Stromal cell of bone marrow (primary cell): ENCODE results near the gene LCN2.
"Not testable (repeated sequence)": the region's sequence is repeated elsewhere in the genome, so short reads cannot be mapped to it uniquely, and the experiment has no call there.

Experiments
- DNase-seq: peaks from one replicate; pipeline ENCODE4 v3.0.0-alpha.2; 2012; ENCODE audit warnings: low read depth

Gene LCN2

DNA sequence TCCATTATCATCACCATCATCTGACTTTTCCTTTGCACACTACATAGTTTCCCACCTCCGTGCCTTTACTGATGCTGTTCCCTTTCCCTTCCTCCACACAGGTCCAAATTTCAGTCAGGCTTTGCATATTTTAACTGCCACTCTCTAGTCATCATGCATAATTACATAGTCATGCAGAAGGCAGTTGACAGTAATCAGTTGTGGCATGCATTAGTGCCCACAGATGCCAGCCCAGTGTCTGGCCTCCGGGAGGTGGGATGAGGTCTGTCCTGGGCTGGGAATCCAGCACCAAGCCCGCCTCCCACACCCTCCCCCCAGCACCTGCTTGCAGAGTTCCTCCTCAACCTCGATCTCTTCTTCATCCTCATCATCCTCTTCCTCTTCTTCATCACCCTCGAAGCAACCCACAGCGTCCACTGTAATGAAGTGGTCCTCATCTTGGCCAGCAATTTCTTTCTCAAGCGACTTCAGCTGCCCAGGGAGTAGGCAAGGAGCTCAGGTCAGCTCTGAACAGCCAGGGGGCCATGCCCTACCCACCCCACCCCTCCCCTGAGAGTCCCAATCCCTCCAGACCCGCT lies 19.6 kb downstream of the LCN2 start:
- no peak for DNase-seq

DNA sequence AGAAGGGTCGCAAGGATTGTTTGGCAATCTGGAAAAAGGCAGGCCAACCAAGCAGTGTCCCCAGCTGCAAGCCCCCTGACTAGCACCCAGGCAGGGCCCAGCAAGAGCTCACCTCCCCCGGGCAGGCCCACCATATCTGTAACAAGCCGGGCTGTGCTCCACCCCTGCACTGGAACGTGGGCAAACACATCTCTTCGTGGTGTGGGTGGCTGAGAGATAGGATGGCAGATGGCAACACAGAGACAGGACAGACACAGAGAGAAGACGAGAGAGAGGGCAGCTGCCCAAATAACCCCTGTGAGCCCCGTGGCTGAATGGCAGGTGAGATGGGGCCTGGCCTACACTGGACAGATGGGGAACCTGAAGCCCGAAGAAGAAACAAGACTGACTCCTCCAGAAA lies 20.2 kb downstream of the LCN2 start:
- DNase-seq, result no peak

DNA sequence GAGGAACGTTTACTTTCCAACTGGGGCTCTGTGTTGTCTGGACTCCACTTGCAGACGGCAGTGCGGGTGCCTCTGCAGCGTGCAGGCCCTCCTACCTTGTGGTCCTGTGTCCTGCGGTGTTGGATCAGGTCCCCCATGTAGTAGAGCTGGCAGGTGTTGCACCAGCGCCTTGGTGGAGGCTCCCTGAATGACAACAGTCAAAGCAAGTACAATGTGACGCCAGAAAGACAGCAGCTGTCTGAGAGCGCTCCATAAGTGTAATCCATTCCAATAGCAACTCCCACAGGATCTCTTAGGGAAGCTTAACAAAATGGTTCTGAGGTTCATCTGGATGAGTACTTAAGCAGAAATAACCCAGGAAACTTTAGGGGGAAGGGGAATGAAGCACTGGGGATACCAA lies 20.7 kb downstream of the LCN2 start:
- DNase-seq, result no peak

GRCh38 chr9:128174062-128174461 lies 24.8 kb downstream of the LCN2 start:
- DNase-seq, result no peak

DNA sequence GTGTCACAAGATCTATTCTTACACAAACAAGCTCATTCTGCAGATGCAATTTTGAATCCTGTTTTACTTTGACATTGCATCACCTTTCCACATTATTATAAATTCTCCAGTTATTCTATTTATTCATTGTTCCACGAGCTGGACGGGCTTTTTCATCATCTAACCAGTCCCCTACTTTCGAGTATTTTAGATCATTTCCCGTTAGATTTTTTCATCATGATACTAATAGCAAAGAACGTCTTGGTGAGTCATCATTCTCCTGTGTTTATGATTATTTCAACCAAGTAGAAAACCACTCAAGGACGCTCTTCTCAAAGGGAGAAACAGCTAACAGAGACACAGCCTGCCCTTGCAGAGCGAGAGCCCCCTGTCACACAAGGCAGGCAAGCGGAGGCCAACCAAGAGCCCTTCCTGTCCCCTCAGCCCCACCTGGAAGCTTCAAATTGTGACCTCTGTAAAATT lies 25.9 kb downstream of the LCN2 start:
- DNase-seq, result no peak

DNA sequence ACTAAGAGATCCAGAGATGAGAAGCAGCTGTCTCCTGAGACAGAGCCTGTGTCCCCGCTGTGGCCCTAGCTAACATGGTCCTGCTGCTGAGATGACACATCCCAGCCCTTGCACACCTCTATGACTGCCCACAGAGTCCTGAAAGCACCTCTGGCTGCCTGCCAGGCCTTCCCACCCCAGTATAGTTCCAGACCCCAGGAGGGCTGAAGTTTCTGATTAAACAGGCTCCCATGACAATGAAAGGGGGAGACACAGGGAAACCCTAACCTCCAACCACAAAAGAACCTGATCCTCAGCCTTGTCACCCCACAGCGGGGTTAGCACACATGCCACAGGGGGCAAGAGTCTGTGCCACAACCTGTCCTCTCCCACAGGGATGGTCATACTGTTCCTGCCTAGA lies 26.5 kb downstream of the LCN2 start:
- DNase-seq, result no peak

GRCh38 chr9:128178806-128179431 lies 29.7 kb downstream of the LCN2 start:
- DNase-seq, result no peak

DNA sequence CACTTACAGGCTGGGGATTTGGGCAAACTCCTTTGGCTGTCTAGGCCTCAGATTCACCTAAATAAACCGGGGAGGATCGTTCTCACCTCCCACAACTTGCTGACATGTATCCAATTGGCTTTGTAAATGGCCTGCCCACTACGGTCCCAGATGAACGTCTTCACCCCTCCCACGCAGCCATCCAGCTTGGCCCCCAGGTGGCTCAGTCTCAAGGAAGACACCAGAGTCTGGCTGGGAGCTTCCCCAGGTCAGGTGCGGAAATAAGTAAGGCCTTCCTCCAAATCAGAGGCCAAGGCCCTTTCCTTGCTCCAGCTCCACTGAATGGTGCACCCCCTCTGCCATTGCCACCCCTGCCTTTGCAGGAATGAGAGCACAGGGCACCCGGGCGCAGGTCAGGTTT lies 30.7 kb downstream of the LCN2 start:
- no peak for DNase-seq

DNA sequence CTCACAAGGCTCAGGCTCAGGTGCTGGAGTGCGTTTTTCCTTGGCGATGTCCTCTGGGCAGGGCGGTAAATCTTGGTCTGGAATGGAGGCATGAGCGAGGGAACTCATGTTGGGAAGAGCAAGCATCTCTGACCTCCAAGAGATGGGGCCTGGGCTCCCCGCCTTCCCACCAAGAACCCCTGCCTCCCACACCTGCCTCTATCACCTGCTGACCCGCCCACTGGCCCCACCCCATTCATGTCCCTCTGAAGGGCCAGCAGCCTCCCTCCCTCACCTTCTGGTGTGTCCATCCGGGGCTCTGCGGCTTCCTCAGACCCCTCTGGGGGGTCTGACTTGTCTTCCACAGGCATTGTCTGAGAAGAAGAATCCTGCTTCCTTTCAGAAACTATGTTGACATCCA lies 31.2 kb downstream of the LCN2 start:
- no peak for DNase-seq

DNA sequence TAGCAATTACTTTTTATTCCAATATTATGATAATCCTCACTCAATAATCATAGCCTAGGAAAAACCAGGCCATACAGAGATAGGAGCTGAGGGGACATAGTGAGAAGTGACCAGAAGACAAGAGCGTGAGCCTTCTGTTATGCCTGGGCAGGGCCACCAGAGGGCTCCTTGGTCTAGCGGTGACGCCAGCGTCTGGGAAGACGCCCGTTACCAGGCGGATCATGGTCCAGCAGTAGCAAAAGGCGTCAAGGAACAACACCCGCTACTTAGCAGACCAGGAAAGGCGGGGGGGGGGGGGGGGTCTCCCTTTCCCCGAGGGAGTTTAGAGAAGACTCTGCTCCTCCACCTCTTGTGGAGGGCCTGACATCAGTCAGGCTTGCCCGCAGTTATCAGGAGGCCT lies 32.2 kb downstream of the LCN2 start:
- not testable (repeated sequence) for DNase-seq

- DNase-seq, result no peak
These were observed 33.8 kb downstream of the LCN2 start for GRCh38 chr9:128182893-128183588.

DNA sequence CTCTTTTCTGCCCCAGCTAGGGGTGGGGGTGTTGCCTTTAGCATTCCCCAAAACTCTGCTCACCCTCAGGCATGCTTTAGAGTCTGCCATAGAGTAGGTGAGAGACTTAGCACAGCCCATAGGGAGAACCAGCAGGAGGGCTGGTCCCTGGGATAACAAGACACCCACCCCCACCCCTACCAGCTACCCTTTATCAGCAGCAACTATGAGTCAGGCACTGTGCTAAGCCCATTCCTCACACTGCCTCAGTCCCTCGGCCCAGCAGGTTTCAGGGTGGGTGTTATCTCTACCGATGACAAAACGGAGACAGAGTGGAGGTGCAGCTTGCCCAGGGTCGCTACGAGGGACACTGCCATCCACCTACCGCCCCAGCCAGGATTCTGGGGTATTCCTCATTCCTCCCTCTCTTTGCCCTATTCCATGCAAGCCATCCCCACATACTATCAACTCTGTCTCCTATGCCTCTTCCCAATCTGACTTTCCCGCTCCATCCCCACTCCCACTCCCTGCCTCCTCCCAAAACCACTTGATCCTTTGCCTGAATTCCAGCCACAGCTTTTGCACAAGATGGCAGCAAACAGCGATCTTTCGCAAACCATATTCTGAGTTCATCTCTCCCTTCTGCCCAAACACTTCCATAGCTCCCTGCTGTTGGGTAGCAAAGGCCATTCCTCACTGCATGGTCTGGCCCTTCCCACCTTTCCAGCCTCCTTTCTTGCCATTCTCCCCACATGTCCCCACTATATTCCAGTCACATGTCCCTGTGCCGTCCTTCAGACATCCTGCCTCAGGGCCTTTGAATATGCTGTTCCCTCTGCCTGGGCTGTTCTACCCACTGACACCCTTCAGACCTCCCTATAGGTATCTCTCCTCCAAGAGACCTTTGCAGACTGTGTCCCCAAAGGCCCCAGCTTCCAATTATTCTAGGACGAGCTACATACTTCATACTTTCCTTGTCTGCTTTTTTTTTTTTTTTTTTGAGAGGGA lies 37.0 kb downstream of the LCN2 start:
- no peak for DNase-seq

DNA sequence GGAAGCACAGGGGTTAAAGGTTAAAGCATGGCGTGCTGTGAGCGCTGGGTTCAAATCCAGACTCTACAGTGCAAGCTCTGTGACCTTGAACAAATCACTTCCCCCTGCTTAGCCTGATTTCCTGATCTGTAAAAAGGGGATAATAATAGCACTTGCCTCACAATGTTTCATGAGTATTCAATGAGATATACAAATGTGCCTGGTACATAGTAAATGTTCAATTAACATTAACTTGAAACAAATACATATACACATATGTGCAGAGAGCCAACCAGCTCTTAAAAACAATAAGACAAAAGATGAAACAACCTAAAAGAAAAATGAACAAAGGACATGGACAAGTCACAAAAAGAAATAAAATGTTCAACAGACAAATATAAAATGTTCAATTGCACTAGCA lies 38.1 kb downstream of the LCN2 start:
- no peak for DNase-seq

DNA sequence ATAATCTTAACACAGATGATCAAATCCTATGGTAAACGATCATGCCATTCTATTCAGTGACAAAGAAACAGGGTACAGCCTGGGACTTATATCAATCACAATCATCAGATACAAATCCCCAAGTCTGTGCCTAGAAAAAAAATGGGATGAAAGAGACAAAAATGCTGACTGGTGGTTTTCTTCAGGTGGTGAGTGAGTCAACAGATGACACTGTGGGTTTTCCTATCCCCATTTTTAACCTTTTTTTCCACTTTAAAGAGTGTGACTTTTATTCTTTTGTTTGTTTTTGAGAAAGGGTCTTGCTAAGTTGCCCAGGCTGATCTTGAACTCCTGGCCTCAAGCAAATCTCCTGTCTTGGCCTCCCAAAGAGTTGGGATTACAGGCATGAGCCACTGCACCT lies 39.0 kb downstream of the LCN2 start:
- DNase-seq, result no peak

- DNase-seq, result no peak
These were observed 40.8 kb downstream of the LCN2 start for GRCh38 chr9:128190013-128190412.

DNA sequence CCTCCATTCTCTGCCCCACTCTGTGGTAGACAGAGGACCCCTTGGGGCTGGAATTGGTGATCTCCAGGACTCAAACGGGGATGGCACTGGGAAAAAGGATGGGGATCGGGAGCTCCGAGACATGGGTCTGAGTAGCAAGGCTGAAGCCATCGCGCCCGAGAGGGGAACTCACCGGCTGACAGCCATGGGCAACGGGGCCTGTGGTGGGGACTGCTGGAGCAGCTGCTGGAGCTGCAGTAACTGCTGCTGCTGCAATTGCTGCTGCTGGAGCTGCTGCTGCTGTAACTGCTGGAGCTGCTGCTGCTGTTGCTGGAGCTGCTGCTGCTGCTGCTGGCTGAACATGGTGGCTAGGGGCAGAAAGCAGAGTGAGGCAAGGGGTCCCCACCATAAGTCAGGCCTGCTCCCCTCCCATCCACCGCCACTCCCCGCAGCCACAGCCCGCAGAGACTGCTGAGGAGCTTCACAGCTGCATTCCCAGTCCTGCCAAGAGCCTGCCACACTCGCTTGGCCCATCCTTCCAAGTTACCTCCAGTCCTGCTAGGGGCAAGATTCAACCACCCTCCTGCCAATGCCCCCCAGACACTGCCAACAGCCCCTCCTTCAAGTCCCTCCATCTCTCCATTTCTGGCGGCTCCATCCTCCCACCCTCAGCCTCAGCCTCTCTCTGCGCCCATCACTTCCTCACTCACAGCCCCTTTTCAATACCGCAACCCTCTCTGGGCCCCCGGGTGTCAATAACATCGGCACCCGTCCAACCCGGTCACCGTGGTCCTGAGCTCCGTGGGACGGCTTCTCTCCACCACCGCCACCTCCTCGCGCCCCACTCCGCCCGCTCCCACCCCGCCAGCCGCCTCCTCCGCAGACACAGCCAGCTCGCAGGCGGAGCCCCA lies 41.5 kb downstream of the LCN2 start:
- no peak for DNase-seq

DNA sequence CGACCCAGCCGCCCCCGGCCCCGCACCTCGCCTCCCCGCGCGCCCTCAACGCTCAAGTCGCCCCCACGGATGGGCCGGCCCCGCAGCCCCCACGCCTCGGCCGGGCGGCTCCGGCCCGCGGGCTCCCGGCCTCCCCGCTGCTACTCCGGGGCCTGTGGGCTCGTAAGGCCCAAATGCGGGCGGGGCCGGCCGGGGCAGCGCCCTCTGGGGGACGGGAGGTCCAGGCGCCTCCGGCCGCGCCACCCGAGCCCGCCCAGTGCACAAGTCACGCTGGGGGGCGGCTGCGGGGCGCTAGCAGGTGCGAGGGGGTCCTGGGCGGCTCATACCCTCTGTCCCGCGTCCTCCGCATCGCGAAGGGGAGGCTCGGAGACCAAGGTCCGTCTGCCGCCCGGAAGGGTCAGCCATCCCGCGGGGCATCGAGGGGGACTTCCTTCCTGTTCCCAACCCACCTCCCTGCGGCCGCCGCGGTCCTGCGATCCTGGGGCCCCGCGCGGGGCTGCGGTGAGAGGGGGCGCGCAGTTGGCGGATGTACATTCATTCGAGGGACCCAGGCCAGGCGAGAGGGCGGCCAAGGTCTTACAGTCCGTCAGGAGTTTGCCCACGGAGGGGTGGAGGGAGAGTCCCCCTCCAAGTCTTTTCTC lies 42.3 kb downstream of the LCN2 start, which contains the start of gene CIZ1:
TSS of gene CIZ1 (minus strand) at position 167 of the 641 bp plus-strand sequence. CDS start 715 bp downstream, outside the sequence.
- peak; percentile 63 for DNase-seq

DNA sequence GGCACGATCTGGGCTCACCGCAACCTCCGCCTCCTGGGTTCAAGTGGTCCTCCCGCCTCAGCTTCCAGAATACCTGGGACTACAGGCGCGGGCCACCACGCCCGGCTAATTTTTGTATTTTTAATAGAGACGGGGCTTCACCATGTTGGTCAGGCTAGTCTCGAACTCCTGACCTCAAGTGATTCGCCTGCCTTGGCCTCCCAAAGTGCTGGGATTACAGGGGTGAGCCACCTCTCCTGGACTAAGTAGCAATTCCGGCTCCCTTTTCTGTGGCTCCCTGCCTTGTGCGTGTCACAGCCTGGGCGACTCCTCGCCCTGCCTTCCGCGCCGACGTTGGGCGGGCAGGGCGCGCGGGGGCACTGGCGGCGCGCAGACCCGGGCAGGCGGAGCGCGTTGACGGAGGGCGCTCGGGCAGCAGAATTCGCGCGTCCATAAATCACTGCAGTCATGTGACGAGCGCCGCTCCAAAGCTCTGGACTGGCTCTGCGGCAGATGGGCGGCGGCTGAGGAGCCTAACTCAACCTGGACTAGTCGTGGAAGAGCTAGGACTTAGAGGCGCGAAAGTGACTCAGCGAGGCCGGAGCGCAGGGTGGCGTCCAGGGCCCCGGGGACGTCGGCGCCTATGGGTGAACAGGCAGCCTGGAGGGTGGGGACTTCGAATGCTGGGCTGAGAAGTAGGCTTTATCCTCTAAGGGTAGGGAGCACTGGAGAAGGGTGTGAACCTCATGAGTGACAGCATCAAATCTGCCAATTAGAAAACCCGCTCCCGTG lies 43.5 kb downstream of the LCN2 start:
- peak; percentile 72 for DNase-seq

DNA sequence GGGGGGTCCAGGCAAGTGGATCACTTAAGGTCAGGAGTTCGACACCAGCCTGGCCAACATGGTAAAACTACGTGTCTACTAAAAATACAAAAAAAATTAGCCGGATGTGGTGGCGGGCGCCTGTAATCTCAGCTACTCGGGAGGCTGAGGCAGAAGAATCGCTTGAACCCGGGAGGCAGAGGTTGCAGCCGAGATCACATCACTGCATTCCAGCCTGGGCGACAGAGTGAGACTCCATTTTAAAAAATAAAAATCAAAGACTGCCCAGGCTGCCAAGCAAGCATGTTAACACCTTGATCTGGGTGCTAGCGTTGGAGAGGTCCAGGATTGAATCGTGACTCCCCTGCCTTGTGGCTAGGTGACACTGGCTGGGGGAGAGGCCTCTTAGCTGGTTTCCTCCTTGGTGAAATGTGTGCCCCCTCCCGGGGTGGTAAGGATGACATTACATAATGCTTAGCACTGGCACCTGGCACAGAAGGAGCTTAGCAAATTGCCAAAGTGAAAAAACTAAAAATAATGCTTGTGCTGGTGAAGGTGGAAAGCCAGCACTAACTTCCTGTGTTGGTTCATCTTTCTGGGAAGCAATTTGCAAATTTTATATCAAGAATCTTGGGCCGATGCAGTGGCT lies 44.3 kb downstream of the LCN2 start:
- DNase-seq, result no peak
